ENCODE results near the gene IFT81.
"Not testable (repeated sequence)": the region's sequence is repeated elsewhere in the genome, so short reads cannot be mapped to it uniquely, and the experiment has no call there.

IFT81 gene

GRCh38 chr12:110201995-110202394 is 77.8 kb downstream of the IFT81 start:
- DNase-seq (ENCODE audit: low read depth in 2 of 2, low spot score in 1 of 2): no peak

GRCh38 chr12:110203546-110203945 is 79.4 kb downstream of the IFT81 start:
- no peak for DNase-seq (ENCODE audit: low read depth in 2 of 2, low spot score in 1 of 2)

- no peak for DNase-seq (ENCODE audit: low read depth in 2 of 2, low spot score in 1 of 2)
Observed at GRCh38 chr12:110205931-110206330, 81.8 kb downstream of the IFT81 start.

GRCh38 chr12:110211639-110212536 is 87.7 kb downstream of the IFT81 start:
- DNase-seq (ENCODE audit: low read depth in 2 of 2, low spot score in 1 of 2): not testable (repeated sequence)

DNA sequence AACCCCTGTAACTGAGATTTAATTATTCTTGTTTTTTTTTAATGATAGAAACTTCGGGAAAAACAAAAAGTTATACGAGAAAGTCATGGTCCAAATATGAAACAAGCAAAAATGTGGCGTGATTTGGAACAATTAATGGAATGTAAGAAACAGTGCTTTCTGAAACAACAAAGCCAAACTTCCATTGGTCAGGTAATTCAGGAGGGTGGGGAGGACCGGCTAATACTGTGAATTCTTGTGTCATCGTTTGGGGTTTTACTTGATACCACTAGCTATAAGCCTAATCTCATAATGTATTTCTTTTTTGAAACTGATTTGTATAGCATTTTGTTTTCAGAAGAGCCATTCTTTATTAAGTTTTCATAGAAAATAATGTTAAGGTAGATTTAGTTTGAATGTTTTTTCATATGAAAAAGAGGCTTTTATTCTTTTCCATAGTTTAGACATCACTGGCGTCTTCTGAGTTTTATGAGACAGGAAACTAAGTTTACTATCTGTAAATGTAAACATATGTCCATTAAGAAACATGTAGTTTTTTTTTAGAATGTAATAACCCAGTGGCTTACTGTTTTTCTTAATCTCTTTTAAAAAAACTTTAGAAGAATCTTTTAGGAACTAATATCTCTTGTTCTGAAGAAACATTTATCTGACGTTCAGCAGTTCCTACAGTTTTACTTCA is 94.0 kb downstream of the IFT81 start:
- no peak for DNase-seq (ENCODE audit: low read depth in 2 of 2, low spot score in 1 of 2)

- DNase-seq (ENCODE audit: low read depth in 2 of 2, low spot score in 1 of 2): no peak
Observed at GRCh38 chr12:110222027-110222426, 97.9 kb downstream of the IFT81 start.

DNA sequence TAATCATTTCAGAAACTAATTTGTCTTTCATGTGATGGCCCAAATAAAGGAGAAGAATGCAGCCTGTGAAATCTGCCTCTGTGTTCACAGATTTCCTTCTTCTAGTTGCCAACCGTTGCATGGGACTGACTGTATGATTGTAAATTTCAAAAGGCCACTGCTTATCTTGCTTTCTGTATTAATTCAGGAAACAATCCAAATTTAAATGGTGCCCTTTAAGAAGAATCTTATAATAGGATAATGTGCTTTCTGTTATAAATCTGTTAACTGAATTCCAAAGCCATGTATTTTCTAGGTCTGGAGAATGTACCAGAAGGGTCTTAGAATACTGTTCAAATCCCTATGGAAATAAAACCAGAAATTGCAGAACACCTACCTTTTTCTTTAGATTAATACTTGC is 98.3 kb downstream of the IFT81 start:
- DNase-seq (ENCODE audit: low read depth in 2 of 2, low spot score in 1 of 2): no peak

DNA sequence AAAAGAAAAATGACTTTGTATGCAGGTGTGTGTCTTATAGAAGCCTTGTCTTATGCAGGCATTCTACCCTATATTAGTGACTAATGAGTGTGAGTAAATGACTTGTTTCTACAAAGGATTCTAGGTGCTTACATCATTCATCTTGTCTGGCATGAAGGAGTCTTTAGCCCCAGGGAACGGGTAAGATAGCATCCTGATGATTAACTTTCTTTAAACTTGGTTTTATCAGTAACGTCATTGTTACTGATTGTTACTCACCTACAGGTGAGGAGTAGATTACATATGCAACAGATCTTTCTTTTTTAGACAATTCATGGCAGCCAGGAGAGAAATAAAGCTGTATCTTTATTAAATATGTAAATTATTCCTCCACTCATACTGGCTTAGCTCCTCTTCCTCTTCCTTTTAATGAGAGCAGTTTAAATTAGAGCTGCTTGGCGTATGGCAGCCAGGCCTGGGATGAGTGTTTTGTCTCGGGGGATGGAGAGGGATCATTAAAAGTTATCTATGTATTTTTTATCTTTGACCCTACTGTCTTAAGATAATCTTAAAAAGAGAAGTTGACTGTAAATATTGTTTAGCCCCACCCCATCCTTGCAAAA is 99.7 kb downstream of the IFT81 start:
- DNase-seq (ENCODE audit: low read depth in 2 of 2, low spot score in 1 of 2): no peak

GRCh38 chr12:110224379-110225304 is 100.5 kb downstream of the IFT81 start:
- no peak for DNase-seq (ENCODE audit: low read depth in 2 of 2, low spot score in 1 of 2)

GRCh38 chr12:110227138-110227537 is 103.0 kb downstream of the IFT81 start:
- no peak for DNase-seq (ENCODE audit: low read depth in 2 of 2, low spot score in 1 of 2)

GRCh38 chr12:110228348-110228747 is 104.2 kb downstream of the IFT81 start:
- not testable (repeated sequence) for DNase-seq (ENCODE audit: low read depth in 2 of 2, low spot score in 1 of 2)

- no peak for DNase-seq (ENCODE audit: low read depth in 2 of 2, low spot score in 1 of 2)
Observed at GRCh38 chr12:110228756-110229155, 104.6 kb downstream of the IFT81 start.

DNA sequence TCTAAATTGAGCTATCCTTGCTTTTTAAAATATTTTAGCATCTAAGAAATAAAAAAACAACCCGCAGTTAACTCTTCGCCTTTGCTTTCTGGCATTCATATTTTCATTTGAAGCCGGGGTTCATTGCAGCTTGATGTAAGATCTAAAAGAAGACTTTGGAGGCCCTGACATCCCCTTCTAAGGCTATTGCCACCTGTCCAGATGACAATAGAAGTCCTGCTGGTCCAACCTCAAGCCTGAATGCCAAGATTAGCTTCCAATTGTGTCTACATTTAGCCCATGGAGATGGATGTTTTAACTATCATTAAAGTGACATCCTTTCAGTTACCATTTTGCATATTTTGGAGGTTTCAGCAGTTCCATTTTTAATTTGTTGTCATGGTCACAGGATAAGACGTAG is 105.3 kb downstream of the IFT81 start:
- DNase-seq (ENCODE audit: low read depth in 2 of 2, low spot score in 1 of 2): no peak

GRCh38 chr12:110230655-110231054 is 106.5 kb downstream of the IFT81 start:
- DNase-seq (ENCODE audit: low read depth in 2 of 2, low spot score in 1 of 2): no peak

- no peak for DNase-seq (ENCODE audit: low read depth in 2 of 2, low spot score in 1 of 2)
Observed at GRCh38 chr12:110233212-110233903, 109.2 kb downstream of the IFT81 start.

DNA sequence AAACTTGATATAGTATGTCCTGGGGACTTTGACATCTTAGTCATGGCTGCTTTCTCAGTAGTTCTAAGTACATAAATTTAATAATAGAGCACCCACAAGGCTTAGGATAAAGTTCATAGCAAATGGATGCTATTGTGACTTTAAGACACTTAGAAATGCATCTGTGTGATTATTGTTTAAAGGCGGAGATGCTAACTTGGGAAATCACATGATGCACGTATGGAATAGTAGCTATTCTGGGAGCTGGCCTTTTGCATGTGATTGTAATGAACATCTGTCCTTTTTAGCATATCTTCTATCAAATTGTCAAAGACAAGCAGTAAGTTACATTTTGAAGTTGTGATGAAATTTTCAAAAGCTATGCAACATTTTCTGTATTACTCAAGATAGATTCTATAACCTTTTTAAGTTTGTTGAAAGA is 110.2 kb downstream of the IFT81 start:
- DNase-seq (ENCODE audit: low read depth in 2 of 2, low spot score in 1 of 2): no peak

DNA sequence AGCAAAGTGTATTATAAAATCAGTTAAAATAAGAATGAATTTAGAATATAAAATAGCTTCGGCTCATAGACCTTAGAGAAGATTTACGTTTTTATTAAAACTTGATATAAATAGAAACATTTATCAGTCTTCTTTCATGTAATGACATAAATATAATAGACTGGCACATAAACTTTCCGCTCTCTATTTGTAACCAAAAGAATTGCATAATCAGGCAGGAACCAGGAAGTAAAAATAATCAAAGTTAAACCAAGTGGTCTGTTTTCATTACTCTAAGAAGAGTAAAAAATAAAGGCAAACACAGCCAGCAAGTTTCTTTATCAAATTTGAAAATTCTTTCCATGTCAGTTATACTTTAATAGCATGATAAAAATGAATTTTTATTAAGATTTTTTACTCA is 110.6 kb downstream of the IFT81 start:
- no peak for DNase-seq (ENCODE audit: low read depth in 2 of 2, low spot score in 1 of 2)

- DNase-seq (ENCODE audit: low read depth in 2 of 2, low spot score in 1 of 2): no peak
Observed at GRCh38 chr12:110235383-110235782, 111.2 kb downstream of the IFT81 start.

- no peak for DNase-seq (ENCODE audit: low read depth in 2 of 2, low spot score in 1 of 2)
Observed at GRCh38 chr12:110243227-110243626, 119.1 kb downstream of the IFT81 start.

DNA sequence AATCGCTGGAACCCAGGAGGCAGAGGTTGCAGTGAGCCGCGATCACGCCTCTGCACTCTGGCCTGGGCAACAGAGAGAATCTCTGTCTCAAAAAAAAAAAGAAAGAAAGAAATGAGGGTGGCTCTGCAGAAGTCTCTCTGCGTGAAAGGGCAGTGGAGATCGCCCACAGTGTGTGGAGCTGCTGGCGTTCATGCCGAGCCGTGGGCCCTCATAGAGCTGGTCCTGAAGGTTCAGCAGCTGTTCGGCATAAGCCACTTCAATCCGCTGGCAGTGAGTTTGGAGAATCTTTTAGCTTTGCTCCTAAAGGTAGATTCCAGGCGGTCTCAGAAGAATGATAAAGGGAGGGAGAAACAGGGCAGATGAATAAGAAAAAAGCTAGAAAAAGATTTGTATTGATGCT is 120.2 kb downstream of the IFT81 start:
- no peak for DNase-seq (ENCODE audit: low read depth in 2 of 2, low spot score in 1 of 2)

All from stimulated activated CD8-positive, alpha-beta memory T cell treated with anti-CD3 and anti-CD28 coated beads, Interleukin-4, amount 100 ng/mL, for 1 hour (primary cell).